ENCODE results near the gene SH3BP4. TPM values are rescaled to one million over a fixed set of nuclear protein-coding genes. Genes with fewer than 3 reads are reported as not detected.

The SH3BP4 gene
- total RNA-seq, 1 donor from 2014 or later: 0.26 TPM

GRCh38 chr2:234964631-234965461 is 13.0 kb downstream of the SH3BP4 start:
- Mint-ChIP-seq H3K27ac (no peak overlapping the region), H3K36me3 (ENCODE audit: low read depth) (no peaks in the 10 kb centered on the region), H3K4me3 (no peak overlapping the region), H3K9me3 (no peaks in the 10 kb centered on the region), H3K27me3 (ENCODE audit: insufficient read depth) (peaks cover 7% of the 10 kb centered on the region), H3K4me1 (ENCODE audit: low read depth) (no peaks in the 10 kb centered on the region)
- intact Hi-C loops (cut with micrococcal nuclease): no loop called here
- no peak for DNase-seq (ENCODE audit: low spot score)

DNA sequence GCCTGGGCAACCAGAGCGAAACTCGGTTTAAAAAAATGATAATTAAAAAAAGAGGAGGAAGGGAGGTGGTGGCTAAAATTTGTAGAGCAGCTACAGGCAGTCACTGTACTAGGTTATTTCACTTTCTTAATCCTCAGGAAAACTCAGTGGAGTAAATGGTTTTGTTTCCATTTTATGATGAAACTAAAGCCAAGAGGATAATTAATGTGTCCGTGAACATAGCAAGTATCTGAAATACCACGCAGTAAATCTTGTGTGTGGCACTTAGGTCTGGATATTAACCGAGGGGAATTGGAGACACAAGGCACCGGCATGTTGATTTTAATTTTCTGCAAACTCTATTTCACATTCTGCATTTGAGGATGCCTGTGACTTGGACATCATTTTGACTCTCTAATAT is 14.5 kb downstream of the SH3BP4 start:
- Mint-ChIP-seq H3K4me3 (no peak overlapping the region), H3K36me3 (ENCODE audit: low read depth) (no peaks in the 10 kb centered on the region), H3K27ac (no peak overlapping the region), H3K4me1 (ENCODE audit: low read depth) (no peaks in the 10 kb centered on the region), H3K9me3 (no peaks in the 10 kb centered on the region), H3K27me3 (ENCODE audit: insufficient read depth) (peaks cover 8% of the 10 kb centered on the region)
- intact Hi-C loops (cut with micrococcal nuclease): no loop called here
- no peak for DNase-seq (ENCODE audit: low spot score)

DNA sequence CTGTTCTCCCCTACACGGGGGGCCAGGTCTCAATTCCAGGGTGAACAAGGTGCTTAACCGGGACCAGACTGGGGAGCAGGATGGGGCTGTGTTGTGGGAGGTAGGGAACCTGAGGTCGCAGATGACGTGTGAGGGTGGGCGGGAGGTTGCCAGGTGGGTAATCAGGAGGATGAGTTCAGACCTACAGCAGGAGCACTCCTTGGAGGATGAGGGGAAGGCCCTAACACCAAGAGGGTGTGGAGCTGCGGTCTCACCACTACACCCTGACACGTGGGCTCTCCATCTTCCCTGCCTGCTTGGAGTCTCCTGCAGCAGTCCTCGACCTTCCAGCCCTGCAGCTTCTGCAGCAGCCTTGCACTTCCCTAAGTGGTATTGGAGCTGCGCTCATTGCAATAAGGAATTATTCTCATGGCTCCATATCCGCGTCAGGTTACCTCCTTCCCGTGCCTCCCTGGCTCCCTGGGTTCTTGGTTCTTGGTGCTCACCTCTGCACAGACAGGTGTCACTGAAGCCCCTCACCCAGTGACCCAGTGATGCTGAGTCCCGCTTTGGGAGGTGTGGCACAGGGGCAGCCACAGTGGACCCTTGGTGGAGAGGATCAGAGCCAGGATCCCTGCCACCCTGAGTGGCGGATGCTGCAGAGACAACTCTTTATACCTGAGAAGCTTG is 15.5 kb downstream of the SH3BP4 start:
- intact Hi-C loops (cut with micrococcal nuclease): no loop called here
- DNase-seq (ENCODE audit: low spot score): no peak
- Mint-ChIP-seq H3K4me3 (no peak overlapping the region), H3K27me3 (ENCODE audit: insufficient read depth) (peaks cover 8% of the 10 kb centered on the region), H3K9me3 (no peaks in the 10 kb centered on the region), H3K27ac (no peak overlapping the region), H3K36me3 (ENCODE audit: low read depth) (no peaks in the 10 kb centered on the region), H3K4me1 (ENCODE audit: low read depth) (no peaks in the 10 kb centered on the region)

GRCh38 chr2:234967870-234968208 is 16.0 kb downstream of the SH3BP4 start:
- Mint-ChIP-seq H3K36me3 (ENCODE audit: low read depth) (no peaks in the 10 kb centered on the region), H3K9me3 (no peaks in the 10 kb centered on the region), H3K4me1 (ENCODE audit: low read depth) (no peaks in the 10 kb centered on the region), H3K27ac (no peak overlapping the region), H3K27me3 (ENCODE audit: insufficient read depth) (peaks cover 8% of the 10 kb centered on the region), H3K4me3 (no peak overlapping the region)
- intact Hi-C loops (cut with micrococcal nuclease): no loop called here
- no peak for DNase-seq (ENCODE audit: low spot score)

DNA sequence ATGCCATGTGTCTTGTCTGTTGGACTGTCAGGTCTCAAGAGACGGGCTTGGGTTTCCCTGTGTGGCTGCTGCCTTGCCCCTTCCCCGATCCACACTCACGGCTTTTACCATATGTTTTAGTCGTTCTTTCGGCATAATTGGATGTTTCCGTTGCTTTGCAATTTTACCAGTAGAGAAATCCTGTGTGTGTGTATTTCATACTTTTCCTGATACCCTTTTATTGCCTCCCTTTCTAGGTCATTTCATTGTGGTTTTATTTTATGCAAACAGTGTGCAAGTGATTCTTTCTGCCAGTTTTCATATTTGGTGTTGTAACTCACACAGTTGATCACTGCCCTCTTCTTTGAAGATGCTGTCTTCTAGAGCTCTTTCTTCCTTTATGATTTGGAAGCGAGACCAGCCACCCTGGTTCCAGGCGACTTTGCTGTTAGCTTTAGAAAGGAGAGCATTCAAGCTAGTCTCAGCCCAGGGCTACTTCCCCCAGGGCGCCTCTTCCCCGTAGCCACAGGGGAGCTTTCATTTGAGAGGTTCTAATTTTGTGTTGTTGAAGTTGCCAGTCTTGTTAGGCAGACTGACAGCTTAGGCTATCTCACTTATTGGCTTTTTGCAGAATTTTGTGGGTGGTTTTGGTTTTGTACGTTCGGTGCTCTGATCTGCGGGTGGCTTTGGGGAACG is 17.0 kb downstream of the SH3BP4 start:
- Mint-ChIP-seq H3K4me3 (no peak overlapping the region), H3K27ac (no peak overlapping the region), H3K4me1 (ENCODE audit: low read depth) (no peaks in the 10 kb centered on the region), H3K27me3 (ENCODE audit: insufficient read depth) (peaks cover 8% of the 10 kb centered on the region), H3K36me3 (ENCODE audit: low read depth) (no peaks in the 10 kb centered on the region), H3K9me3 (no peaks in the 10 kb centered on the region)
- intact Hi-C loops (cut with micrococcal nuclease): no loop called here
- no peak for DNase-seq (ENCODE audit: low spot score)

GRCh38 chr2:234969306-234970098 is 17.7 kb downstream of the SH3BP4 start:
- H3K27ac Mint-ChIP-seq: no peak overlapping the region
- DNase-seq (ENCODE audit: low spot score): no peak
- H3K4me1 Mint-ChIP-seq (ENCODE audit: low read depth): no peaks in the 10 kb centered on the region
- H3K27me3 Mint-ChIP-seq (ENCODE audit: insufficient read depth): peaks cover 8% of the 10 kb centered on the region
- H3K9me3 Mint-ChIP-seq: no peaks in the 10 kb centered on the region
- H3K36me3 Mint-ChIP-seq (ENCODE audit: low read depth): no peaks in the 10 kb centered on the region
- no peak overlapping the region for H3K4me3 Mint-ChIP-seq
- intact Hi-C loops (cut with micrococcal nuclease): no loop called here

GRCh38 chr2:234970099-234970440 is 18.3 kb downstream of the SH3BP4 start:
- H3K36me3 Mint-ChIP-seq (ENCODE audit: low read depth): no peaks in the 10 kb centered on the region
- no peak for DNase-seq (ENCODE audit: low spot score)
- H3K4me1 Mint-ChIP-seq (ENCODE audit: low read depth): no peaks in the 10 kb centered on the region
- H3K27me3 Mint-ChIP-seq (ENCODE audit: insufficient read depth): peaks cover 8% of the 10 kb centered on the region
- H3K4me3 Mint-ChIP-seq: no peak overlapping the region
- intact Hi-C loops (cut with micrococcal nuclease): no loop called here
- no peak overlapping the region for H3K27ac Mint-ChIP-seq
- H3K9me3 Mint-ChIP-seq: no peaks in the 10 kb centered on the region

GRCh38 chr2:234970477-234970882 is 18.7 kb downstream of the SH3BP4 start:
- no peak overlapping the region for H3K4me3 Mint-ChIP-seq
- peaks cover 8% of the 10 kb centered on the region for H3K27me3 Mint-ChIP-seq (ENCODE audit: insufficient read depth)
- H3K27ac Mint-ChIP-seq: no peak overlapping the region
- H3K4me1 Mint-ChIP-seq (ENCODE audit: low read depth): no peaks in the 10 kb centered on the region
- H3K36me3 Mint-ChIP-seq (ENCODE audit: low read depth): no peaks in the 10 kb centered on the region
- no peak for DNase-seq (ENCODE audit: low spot score)
- H3K9me3 Mint-ChIP-seq: no peaks in the 10 kb centered on the region
- intact Hi-C loops (cut with micrococcal nuclease): no loop called here

GRCh38 chr2:234971496-234971895 is 19.7 kb downstream of the SH3BP4 start:
- intact Hi-C loops (cut with micrococcal nuclease): no loop called here
- DNase-seq (ENCODE audit: low spot score): no peak
- peaks cover 6% of the 10 kb centered on the region for H3K27me3 Mint-ChIP-seq (ENCODE audit: insufficient read depth)
- H3K27ac Mint-ChIP-seq: no peak overlapping the region
- H3K4me1 Mint-ChIP-seq (ENCODE audit: low read depth): no peaks in the 10 kb centered on the region
- H3K9me3 Mint-ChIP-seq: no peaks in the 10 kb centered on the region
- no peaks in the 10 kb centered on the region for H3K36me3 Mint-ChIP-seq (ENCODE audit: low read depth)
- H3K4me3 Mint-ChIP-seq: no peak overlapping the region

DNA sequence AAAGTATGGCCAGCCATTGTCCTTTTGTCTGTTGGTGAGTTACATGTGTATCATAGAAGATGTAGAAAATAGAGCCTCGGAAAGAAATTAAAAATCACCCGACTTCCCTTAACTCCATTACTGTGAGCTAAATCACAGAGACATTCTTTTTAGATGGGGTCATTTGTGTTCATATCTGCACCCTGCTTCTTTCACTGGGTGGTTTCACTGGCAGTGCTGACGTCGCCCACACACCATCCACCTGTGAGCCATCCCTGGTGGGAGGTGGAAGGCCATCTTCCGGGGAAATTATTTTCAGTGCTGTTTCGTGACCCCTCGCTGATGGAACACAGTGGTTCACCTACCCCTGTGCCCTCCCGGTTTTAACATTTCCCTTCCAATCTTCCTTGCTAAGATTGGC is 21.2 kb downstream of the SH3BP4 start:
- DNase-seq (ENCODE audit: low spot score): no peak
- intact Hi-C loops (cut with micrococcal nuclease): no loop called here
- Mint-ChIP-seq H3K4me3 (no peak overlapping the region), H3K36me3 (ENCODE audit: low read depth) (no peaks in the 10 kb centered on the region), H3K9me3 (no peaks in the 10 kb centered on the region), H3K27ac (no peak overlapping the region), H3K4me1 (ENCODE audit: low read depth) (no peaks in the 10 kb centered on the region), H3K27me3 (ENCODE audit: insufficient read depth) (peaks cover 2% of the 10 kb centered on the region)

GRCh38 chr2:234974501-234975385 is 22.9 kb downstream of the SH3BP4 start:
- DNase-seq (ENCODE audit: low spot score): no peak
- Mint-ChIP-seq H3K4me3 (no peak overlapping the region), H3K27ac (no peak overlapping the region), H3K9me3 (peaks cover 1% of the 10 kb centered on the region), H3K4me1 (ENCODE audit: low read depth) (no peaks in the 10 kb centered on the region), H3K27me3 (ENCODE audit: insufficient read depth) (peaks cover 2% of the 10 kb centered on the region), H3K36me3 (ENCODE audit: low read depth) (no peaks in the 10 kb centered on the region)
- intact Hi-C loops (cut with micrococcal nuclease): no loop called here

- DNase-seq (ENCODE audit: low spot score): no peak
- intact Hi-C loops (cut with micrococcal nuclease): no loop called here
- no peak overlapping the region for H3K27ac Mint-ChIP-seq
- peaks cover 5% of the 10 kb centered on the region for H3K9me3 Mint-ChIP-seq
- no peak overlapping the region for H3K4me3 Mint-ChIP-seq
- peaks cover under 1% of the 10 kb centered on the region for H3K27me3 Mint-ChIP-seq (ENCODE audit: insufficient read depth)
- H3K36me3 Mint-ChIP-seq (ENCODE audit: low read depth): no peaks in the 10 kb centered on the region
- no peaks in the 10 kb centered on the region for H3K4me1 Mint-ChIP-seq (ENCODE audit: low read depth)
Measured at GRCh38 chr2:234975611-234976010, 23.8 kb downstream of the SH3BP4 start.
